WERI-Rb-1 (cell line): Measurements from ENCODE around the gene DHH.

Source experiments
- DNase-seq: peaks from one replicate; pipeline ENCODE4 v3.0.0-alpha.2; 2020
- H3K27ac ChIP-seq: fragments of 250-450 bp; sonication (Bioruptor Pico); 2 replicates; pipeline ENCODE4 v1.5.1; 2020; ENCODE audit warnings: mild to moderate bottlenecking, moderate library complexity
- H3K27me3 ChIP-seq: fragments of 250-450 bp; sonication (Bioruptor Pico); 2 replicates; pipeline ENCODE4 v1.5.1; 2021; ENCODE audit warnings: mild to moderate bottlenecking, low read depth, moderate library complexity; ENCODE audit not compliant: insufficient read depth, severe bottlenecking
- H3K36me3 ChIP-seq: fragments of 250-450 bp; sonication (Bioruptor Pico); 2 replicates; pipeline ENCODE4 v1.5.1; 2020; ENCODE audit warnings: mild to moderate bottlenecking, moderate library complexity
- H3K4me3 ChIP-seq: 2 replicates; pipeline ENCODE4 v1.5.1; 2011; ENCODE audit warnings: low read depth, mild to moderate bottlenecking, control low read depth, low read length
- H3K9me3 ChIP-seq: fragments of 250-450 bp; sonication (Bioruptor Pico); 2 replicates; pipeline ENCODE4 v1.5.1; 2021; ENCODE audit warnings: mild to moderate bottlenecking, moderate library complexity; ENCODE audit not compliant: severe bottlenecking
- TF ChIP-seq, protein P1 (sequence below): IDR thresholded peaks from 2 replicates; pipeline ENCODE4 v1.5.1; 2011; ENCODE audit warnings: low read depth, mild to moderate bottlenecking, control low read depth, inconsistent platforms, low read length

The DHH gene

DNA sequence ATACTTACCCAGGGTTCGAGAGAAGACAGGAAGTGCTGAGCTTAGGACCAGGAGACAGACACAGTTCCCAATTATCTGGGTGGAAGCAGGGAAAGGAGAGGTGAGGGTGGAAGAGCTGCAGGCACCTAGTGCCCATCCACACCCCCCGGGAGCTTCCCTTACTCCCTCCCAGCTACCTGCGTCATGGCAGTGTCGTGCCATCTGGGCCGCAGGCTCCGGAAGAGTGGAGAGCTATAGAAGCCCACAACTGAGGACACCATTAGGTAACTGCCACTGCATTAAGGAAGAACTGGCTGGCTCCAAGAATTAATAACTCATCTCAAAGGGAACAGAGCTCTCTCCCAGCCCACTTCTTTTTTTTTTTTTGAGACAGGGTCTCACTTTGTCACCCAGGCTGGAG lies 5.8 kb upstream of the DHH start:
- TF ChIP-seq, protein P1, sequence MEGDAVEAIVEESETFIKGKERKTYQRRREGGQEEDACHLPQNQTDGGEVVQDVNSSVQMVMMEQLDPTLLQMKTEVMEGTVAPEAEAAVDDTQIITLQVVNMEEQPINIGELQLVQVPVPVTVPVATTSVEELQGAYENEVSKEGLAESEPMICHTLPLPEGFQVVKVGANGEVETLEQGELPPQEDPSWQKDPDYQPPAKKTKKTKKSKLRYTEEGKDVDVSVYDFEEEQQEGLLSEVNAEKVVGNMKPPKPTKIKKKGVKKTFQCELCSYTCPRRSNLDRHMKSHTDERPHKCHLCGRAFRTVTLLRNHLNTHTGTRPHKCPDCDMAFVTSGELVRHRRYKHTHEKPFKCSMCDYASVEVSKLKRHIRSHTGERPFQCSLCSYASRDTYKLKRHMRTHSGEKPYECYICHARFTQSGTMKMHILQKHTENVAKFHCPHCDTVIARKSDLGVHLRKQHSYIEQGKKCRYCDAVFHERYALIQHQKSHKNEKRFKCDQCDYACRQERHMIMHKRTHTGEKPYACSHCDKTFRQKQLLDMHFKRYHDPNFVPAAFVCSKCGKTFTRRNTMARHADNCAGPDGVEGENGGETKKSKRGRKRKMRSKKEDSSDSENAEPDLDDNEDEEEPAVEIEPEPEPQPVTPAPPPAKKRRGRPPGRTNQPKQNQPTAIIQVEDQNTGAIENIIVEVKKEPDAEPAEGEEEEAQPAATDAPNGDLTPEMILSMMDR, result no peak
- Histone ChIP-seq H3K4me3 (no peak overlapping the region), H3K36me3 (peaks cover 66% of the 10 kb centered on the region), H3K27ac (no peak overlapping the region), H3K9me3 (no peaks in the 10 kb centered on the region), H3K27me3 (no peaks in the 10 kb centered on the region)
- DNase-seq, result no peak

DNA sequence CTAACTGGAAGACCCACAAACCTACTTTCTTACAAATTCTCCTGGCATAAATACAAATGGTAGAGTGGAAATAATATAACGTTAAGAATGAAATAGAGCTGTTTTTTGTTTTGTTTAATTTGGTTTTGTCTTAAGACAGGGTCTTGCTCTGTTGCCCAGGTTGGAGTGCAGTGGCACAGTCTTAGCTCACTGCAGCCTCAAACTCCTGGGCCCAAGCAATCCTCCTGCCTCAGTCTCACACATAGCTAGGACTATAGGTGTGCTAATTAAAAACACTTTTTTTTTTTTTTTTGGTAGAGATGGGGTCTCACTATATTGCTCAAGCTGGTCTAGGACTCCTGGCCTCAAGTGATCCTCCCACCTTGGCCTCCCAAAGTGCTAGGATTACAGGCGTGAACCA lies 4.1 kb upstream of the DHH start:
- Histone ChIP-seq H3K27ac (no peak overlapping the region), H3K4me3 (no peak overlapping the region), H3K9me3 (no peaks in the 10 kb centered on the region), H3K36me3 (peaks cover 52% of the 10 kb centered on the region), H3K27me3 (peaks cover 9% of the 10 kb centered on the region)
- TF ChIP-seq, protein P1, result no peak
- DNase-seq, result no peak

DNA sequence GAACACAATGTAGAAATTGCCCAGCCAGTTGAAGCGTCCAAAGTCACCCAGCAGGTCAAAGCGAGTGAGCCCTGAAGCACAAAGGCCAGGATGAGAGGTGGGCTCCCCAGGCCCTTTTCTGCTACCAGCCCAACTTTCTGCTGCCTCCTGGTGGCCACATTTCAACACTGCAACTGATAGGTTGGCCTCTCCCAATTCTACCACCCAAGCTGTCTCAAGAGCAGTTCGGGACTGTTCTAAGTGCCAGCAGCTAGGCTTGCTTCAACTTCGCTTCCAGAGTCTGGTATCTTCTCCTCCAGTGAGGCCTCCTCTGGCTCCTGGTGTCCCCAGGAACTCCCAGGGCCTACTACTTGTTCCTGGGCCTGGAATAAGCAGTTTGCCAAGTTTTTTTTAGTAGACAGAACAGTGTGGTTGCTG lies 3.4 kb upstream of the DHH start:
- TF ChIP-seq, protein P1, result peak; percentile 93
- peaks cover 10% of the 10 kb centered on the region for H3K27me3 ChIP-seq
- DNase-seq, result peak; percentile 64
- no peak overlapping the region; the same call in 1 of the 2 replicates for H3K27ac ChIP-seq
- H3K9me3 ChIP-seq, result no peaks in the 10 kb centered on the region
- peaks cover 47% of the 10 kb centered on the region for H3K36me3 ChIP-seq
- no peak overlapping the region for H3K4me3 ChIP-seq

DNA sequence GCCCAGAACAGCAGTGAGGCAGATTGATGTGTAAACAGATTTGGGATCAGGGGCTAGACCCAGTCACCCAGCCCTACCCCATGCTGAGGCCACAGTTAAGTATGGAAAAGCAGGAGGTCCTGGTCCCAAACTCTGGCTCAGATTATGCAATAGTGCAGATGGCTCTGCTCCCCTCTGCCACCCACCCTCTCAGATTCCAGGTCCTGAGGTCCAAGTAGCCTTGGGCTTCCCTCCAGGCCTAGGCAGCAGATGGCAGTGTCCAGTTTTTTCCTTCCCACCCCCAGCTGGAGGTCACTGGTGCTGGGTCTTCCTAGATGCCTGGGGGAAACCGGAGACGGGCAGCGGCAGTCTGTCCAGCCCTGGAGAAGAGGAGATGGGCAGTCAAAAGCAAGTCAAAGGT lies 2.8 kb upstream of the DHH start:
- Histone ChIP-seq H3K9me3 (no peaks in the 10 kb centered on the region), H3K27me3 (peaks cover 12% of the 10 kb centered on the region), H3K36me3 (peaks cover 41% of the 10 kb centered on the region), H3K27ac (peak overlapping the region; percentile 3; the same call in 1 of the 2 replicates), H3K4me3 (no peak overlapping the region)
- TF ChIP-seq, protein P1, result no peak; the same call in 1 of the 2 replicates
- peak; percentile 35 for DNase-seq

DNA sequence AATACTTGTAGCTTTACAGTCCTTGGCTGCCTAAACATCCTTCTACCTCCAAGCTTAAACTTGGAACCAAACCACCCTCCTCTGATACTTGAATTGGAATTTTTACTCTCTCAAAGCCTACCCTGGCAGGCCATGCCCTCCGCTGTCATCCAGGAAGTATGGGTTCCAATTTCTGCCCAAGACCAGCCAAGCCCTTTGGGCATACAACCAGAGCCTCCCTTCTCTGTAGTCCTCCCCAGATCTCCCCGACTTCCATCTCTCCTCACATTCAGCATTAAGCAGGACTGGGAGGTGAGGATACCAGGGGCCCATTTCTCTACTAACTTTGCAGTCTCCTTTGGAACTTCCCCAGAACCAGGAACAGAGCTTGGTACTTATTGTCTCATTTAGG lies 369 bp upstream of the DHH start:
- no peak for DNase-seq
- no peak overlapping the region for H3K4me3 ChIP-seq
- no peak overlapping the region for H3K27ac ChIP-seq
- TF ChIP-seq, protein P1, result no peak
- peaks cover 17% of the 10 kb centered on the region for H3K36me3 ChIP-seq
- no peaks in the 10 kb centered on the region for H3K9me3 ChIP-seq
- H3K27me3 ChIP-seq, result peaks cover 35% of the 10 kb centered on the region

DNA sequence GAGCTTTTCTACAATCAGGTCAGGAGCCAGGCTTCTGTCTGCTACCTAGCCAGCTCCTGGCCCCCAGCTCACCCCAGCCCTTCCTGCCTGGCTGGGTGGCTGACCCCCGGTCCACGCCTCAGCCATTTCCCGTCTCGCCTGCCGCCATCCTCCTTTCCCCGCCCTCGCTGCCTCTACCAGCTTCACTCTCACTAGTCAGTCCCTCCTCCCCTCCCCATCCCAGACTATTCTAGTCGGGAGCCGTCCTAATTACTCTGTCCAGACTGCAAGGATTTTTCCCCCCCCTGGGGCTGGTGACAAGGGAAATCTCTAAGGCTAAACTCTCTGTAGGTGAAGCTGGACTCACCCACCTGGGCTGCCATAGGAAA lies 825 bp downstream of the DHH start:
- Histone ChIP-seq H3K27ac (no peak overlapping the region), H3K4me3 (peak overlapping the region; percentile 30), H3K36me3 (peaks cover 13% of the 10 kb centered on the region), H3K27me3 (peaks cover 47% of the 10 kb centered on the region), H3K9me3 (no peaks in the 10 kb centered on the region)
- TF ChIP-seq, protein P1, result no peak
- DNase-seq, result peak; percentile 65
